OCI-LY3 (cell line): ENCODE results near the gene CASP7.
"Not testable (repeated sequence)": the region's sequence is repeated elsewhere in the genome, so short reads cannot be mapped to it uniquely, and the experiment has no call there.

Experiments used
- H2AFZ ChIP-seq: fragments of 200-600, 300-600 bp; shearing (Covaris generic); 2 replicates; pipeline ENCODE4 v1.6.0; 2014; ENCODE audit warnings: antibody characterized with exemption, low read depth, low read length
- H3K27ac ChIP-seq: fragments of 200-600, 300-600 bp; sonication (generic); 2 replicates; pipeline ENCODE4 v1.5.1; 2014; ENCODE audit warnings: mild to moderate bottlenecking, low read length, moderate library complexity, mixed read lengths
- H3K27me3 ChIP-seq: fragments of 200-600, 300-600 bp; sonication (generic); 2 replicates; pipeline ENCODE4 v1.6.1; 2014; ENCODE audit warnings: low read depth, low read length, mixed read lengths
- H3K36me3 ChIP-seq: fragments of 200-600, 300-600 bp; sonication (generic); replicated peaks from 2 replicates; pipeline ENCODE3; 2014; ENCODE audit warnings: low read depth, low read length, mixed read lengths
- H3K4me1 ChIP-seq: fragments of 300-600, 200-600 bp; sonication (generic); 2 replicates; pipeline ENCODE4 v1.6.1; 2014; ENCODE audit warnings: low read length, mixed read lengths
- H3K4me2 ChIP-seq: fragments of 200-600, 300-600 bp; sonication (generic); 2 replicates; pipeline ENCODE4 v1.6.1; 2014; ENCODE audit warnings: low read length, mixed read lengths
- H3K4me3 ChIP-seq: fragments of 300-600, 200-600 bp; sonication (generic); 2 replicates; pipeline ENCODE4 v1.5.1; 2014; ENCODE audit warnings: antibody characterized with exemption, mild to moderate bottlenecking, low read length, moderate library complexity
- H3K79me2 ChIP-seq: fragments of 300-600, 200-600 bp; shearing (Covaris generic); 2 replicates; pipeline ENCODE4 v1.6.1; 2014; ENCODE audit warnings: mild to moderate bottlenecking, low read length, mixed read lengths
- H3K9ac ChIP-seq: fragments of 300-600, 200-600 bp; shearing (Covaris generic); 2 replicates; pipeline ENCODE4 v1.6.0; 2014; ENCODE audit warnings: mild to moderate bottlenecking, low read length, moderate library complexity
- H3K9me3 ChIP-seq: fragments of 200-600, 300-600 bp; shearing (Covaris generic); 2 replicates; pipeline ENCODE4 v1.6.1; 2014; ENCODE audit warnings: low read length, mixed read lengths; ENCODE audit not compliant: insufficient read depth
- H4K20me1 ChIP-seq: fragments of 200-600, 300-600 bp; sonication (generic); 2 replicates; pipeline ENCODE4 v1.6.1; 2016; ENCODE audit warnings: low read length, mixed read lengths; ENCODE audit not compliant: insufficient read depth
- EZH2phosphoT487 ChIP-seq: fragments of 200-600 bp; shearing (Covaris generic); IDR thresholded peaks from 2 replicates; pipeline ENCODE4 v1.6.1; 2018; ENCODE audit warnings: antibody characterized with exemption, mixed run types, low read depth
- TF ChIP-seq, protein P1 (sequence below): fragments of 200-600, 300-600 bp; sonication (generic); IDR thresholded peaks from 2 replicates; pipeline ENCODE4 v1.5.1; 2014; ENCODE audit warnings: antibody characterized with exemption, low read length, low read depth

CASP7 gene

DNA sequence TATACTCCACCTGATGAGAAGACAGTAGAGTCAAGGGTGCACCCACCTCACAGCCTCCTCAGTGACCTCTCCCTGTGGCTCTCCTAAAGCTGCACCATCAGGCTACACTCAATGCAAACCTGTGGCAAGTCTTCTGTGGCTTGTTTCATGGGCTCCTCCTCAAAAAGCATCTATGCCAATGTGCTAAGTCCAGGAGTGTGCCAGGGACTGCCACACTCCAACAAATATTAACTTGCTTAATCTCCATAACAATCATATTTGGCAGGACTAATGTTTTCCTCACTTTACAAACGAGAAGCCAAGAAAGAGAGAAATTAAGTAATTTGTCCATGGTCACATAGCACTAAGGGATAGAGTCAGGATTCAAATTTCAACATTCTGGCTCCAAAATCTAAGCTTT lies 27.8 kb upstream of the CASP7 start:
- Histone ChIP-seq H3K9ac (no peak overlapping the region), H3K4me3 (no peak overlapping the region), H4K20me1 (no peaks in the 10 kb centered on the region), H3K4me1 (no peaks in the 10 kb centered on the region), H3K4me2 (no peak overlapping the region), H3K27ac (no peak overlapping the region), H3K27me3 (0 out of 2 replicates have a peak, but pooled peaks cover 4% of the 10 kb centered on the region), H2AFZ (no peak overlapping the region), H3K36me3 (no peaks in the 10 kb centered on the region), H3K9me3 (no peaks in the 10 kb centered on the region), H3K79me2 (no peaks in the 10 kb centered on the region)
- TF ChIP-seq, protein P1, sequence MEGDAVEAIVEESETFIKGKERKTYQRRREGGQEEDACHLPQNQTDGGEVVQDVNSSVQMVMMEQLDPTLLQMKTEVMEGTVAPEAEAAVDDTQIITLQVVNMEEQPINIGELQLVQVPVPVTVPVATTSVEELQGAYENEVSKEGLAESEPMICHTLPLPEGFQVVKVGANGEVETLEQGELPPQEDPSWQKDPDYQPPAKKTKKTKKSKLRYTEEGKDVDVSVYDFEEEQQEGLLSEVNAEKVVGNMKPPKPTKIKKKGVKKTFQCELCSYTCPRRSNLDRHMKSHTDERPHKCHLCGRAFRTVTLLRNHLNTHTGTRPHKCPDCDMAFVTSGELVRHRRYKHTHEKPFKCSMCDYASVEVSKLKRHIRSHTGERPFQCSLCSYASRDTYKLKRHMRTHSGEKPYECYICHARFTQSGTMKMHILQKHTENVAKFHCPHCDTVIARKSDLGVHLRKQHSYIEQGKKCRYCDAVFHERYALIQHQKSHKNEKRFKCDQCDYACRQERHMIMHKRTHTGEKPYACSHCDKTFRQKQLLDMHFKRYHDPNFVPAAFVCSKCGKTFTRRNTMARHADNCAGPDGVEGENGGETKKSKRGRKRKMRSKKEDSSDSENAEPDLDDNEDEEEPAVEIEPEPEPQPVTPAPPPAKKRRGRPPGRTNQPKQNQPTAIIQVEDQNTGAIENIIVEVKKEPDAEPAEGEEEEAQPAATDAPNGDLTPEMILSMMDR, result no peak
- no peak for TF ChIP-seq EZH2phosphoT487

DNA sequence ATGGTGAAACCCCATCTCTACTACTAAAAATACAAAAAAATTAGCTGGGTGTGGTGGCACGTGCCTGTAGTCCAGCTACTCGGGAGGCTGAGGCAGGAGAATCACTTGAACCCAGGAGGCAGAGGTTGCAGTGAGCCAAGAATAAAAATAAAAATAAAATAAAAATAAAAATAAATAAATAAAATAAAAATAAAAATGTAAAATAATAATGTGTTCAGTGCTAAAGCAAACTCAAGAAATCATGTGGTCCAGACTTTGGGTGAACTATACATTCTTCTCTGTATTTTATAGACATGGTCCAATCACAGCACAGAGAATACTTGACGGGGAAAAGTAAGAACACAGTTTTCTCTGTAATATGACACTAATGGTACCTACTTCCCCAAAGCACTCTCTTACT lies 27.3 kb upstream of the CASP7 start:
- H3K9me3 ChIP-seq, H3K27me3 ChIP-seq, H3K9ac ChIP-seq, H3K36me3 ChIP-seq, H3K4me1 ChIP-seq, H3K4me3 ChIP-seq, H3K27ac ChIP-seq, H3K79me2 ChIP-seq, H3K4me2 ChIP-seq, H4K20me1 ChIP-seq, H2AFZ ChIP-seq: not testable (repeated sequence)

DNA sequence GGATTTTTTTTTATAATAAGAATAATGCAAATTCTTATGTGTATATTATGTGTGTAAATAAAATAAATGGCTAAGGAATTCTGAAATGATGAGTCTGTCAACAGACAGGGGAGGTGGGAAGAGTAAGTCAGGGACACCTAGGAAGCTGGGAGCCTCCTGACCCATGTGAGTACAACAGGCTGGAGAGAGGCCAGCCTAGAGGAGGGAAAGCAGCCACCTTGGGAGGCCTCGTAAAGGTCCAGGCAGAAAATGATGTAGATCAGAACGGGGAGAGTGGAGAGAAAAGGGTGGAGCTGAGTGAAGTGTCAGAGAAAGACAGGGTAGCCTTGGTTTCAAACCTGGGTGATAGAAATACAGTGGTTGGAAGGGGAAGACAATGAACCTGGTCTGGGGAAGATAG lies 22.8 kb upstream of the CASP7 start:
- no peaks in the 10 kb centered on the region for H4K20me1 ChIP-seq
- no peaks in the 10 kb centered on the region for H3K4me1 ChIP-seq
- H3K36me3 ChIP-seq, result no peaks in the 10 kb centered on the region
- H3K4me3 ChIP-seq, result no peak overlapping the region
- no peaks in the 10 kb centered on the region for H3K79me2 ChIP-seq
- peaks cover 2% of the 10 kb centered on the region; the same call in 1 of the 2 replicates for H3K27me3 ChIP-seq
- no peak overlapping the region for H3K9ac ChIP-seq
- no peak overlapping the region for H3K27ac ChIP-seq
- H3K9me3 ChIP-seq, result no peaks in the 10 kb centered on the region
- no peak for TF ChIP-seq EZH2phosphoT487
- TF ChIP-seq, protein P1, result no peak
- H2AFZ ChIP-seq, result no peak overlapping the region
- H3K4me2 ChIP-seq, result no peak overlapping the region

DNA sequence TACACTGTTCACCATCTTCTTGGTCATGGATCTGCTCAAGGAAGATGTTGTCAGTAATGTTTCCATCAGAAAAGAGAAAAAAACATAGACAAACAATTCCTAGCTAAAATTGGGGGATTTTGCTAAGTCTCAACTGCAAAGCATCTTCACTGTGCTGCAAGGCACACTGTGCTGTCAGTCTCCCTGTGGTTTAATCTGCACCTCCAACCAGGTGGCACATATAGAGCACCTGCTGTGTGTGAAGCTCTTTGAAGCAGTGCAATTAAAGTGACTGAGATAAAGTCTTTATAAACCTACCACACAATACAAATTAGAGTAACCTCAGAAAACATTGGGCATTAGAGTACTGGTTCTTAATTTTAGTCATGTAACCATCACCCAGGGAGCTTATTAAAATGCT lies 22.2 kb upstream of the CASP7 start:
- Histone ChIP-seq H3K4me1 (no peaks in the 10 kb centered on the region), H3K4me3 (no peak overlapping the region), H3K27me3 (peaks cover 2% of the 10 kb centered on the region; the same call in 1 of the 2 replicates), H3K36me3 (no peaks in the 10 kb centered on the region), H3K9ac (no peak overlapping the region), H3K27ac (no peak overlapping the region), H3K4me2 (no peak overlapping the region), H3K9me3 (no peaks in the 10 kb centered on the region), H2AFZ (no peak overlapping the region), H4K20me1 (no peaks in the 10 kb centered on the region), H3K79me2 (no peaks in the 10 kb centered on the region)
- TF ChIP-seq, protein P1, result no peak
- no peak for TF ChIP-seq EZH2phosphoT487

DNA sequence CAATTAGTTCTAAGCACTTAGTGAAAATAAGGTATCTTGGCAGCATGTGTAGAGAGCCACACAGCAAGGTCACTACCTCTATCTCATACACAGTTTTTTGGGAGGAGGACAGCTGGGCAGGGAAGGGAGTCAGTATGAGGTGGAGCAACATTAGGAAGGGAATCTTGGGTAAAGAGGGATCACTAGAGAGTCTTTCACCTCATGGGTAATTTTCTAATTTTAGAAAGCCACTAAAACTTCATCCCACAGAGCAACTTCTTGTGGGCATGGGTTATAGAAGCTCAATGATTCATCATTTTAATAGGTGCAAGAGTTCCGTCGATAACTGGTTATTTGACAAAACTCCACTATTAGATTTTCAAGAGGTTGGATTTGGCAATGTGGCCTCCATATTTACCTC lies 18.4 kb upstream of the CASP7 start:
- H3K27ac ChIP-seq, result no peak overlapping the region
- no peak overlapping the region for H3K4me2 ChIP-seq
- H3K9me3 ChIP-seq, result no peaks in the 10 kb centered on the region
- H3K4me1 ChIP-seq, result no peaks in the 10 kb centered on the region
- H2AFZ ChIP-seq, result no peak overlapping the region
- no peak overlapping the region for H3K9ac ChIP-seq
- H3K27me3 ChIP-seq, result peaks cover 2% of the 10 kb centered on the region; the same call in 1 of the 2 replicates
- no peak overlapping the region for H3K4me3 ChIP-seq
- H3K79me2 ChIP-seq, result no peaks in the 10 kb centered on the region
- H3K36me3 ChIP-seq, result no peaks in the 10 kb centered on the region
- H4K20me1 ChIP-seq, result no peaks in the 10 kb centered on the region
- TF ChIP-seq EZH2phosphoT487, result no peak
- TF ChIP-seq, protein P1, result no peak
